ENCODE data around the gene NKD2.
"Not testable (repeated sequence)": the region's sequence is repeated elsewhere in the genome, so short reads cannot be mapped to it uniquely, and the experiment has no call there.

Gene NKD2

DNA sequence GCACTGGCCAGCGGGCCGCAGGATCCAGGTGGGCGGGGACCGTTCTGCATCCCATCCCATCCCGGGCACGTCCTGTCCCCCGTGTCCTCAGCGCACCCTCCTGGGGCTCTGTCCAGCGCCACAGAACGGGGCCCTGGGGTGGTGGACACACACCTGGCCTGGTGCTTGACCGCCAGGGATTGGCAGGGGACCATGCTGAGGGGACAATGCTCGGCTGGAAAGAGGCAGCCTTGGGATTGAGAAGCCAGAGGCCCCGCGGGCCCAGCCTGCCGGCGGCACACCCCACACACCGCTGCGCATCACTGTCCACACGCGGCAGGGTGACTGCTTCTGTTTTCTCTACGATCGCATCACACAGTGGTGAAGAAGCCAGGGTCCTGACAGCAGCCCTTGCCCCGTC lies 70.2 kb downstream of the NKD2 start:
- no peak for DNase-seq
- H3K4me1 Mint-ChIP-seq: no peaks in the 10 kb centered on the region
- H3K27me3 Mint-ChIP-seq: no peaks in the 10 kb centered on the region
- no peak overlapping the region for H3K27ac Mint-ChIP-seq
- H3K9me3 Mint-ChIP-seq: no peaks in the 10 kb centered on the region
- peaks cover 30% of the 10 kb centered on the region for H3K36me3 Mint-ChIP-seq
- no peak overlapping the region for H3K4me3 Mint-ChIP-seq
- CTCF ChIA-PET: no interaction called here

DNA sequence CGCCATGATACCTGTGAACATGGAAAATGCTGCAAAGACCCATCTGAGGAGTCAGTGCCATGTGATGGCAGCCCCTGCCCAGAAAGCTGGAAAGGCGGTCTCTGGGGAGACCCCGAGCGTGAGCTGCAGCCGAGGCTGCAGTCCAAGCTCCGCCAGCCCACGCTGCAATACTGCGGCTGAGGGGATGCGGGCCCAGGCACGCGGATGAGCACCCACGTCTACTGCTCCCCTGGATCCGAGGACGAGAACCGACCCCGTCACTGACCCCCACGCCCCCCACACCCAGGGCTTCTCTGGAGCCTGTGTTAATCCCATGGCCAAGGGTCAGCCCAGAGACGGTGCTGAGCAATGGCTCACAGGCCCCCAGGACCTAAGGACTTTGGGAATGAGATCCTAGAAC lies 70.9 kb downstream of the NKD2 start:
- H3K4me1 Mint-ChIP-seq: no peaks in the 10 kb centered on the region
- H3K27me3 Mint-ChIP-seq: no peaks in the 10 kb centered on the region
- CTCF ChIA-PET: no interaction called here
- no peak for DNase-seq
- H3K27ac Mint-ChIP-seq: no peak overlapping the region
- H3K36me3 Mint-ChIP-seq: peaks cover 32% of the 10 kb centered on the region
- H3K9me3 Mint-ChIP-seq: peaks cover 2% of the 10 kb centered on the region
- H3K4me3 Mint-ChIP-seq: no peak overlapping the region

DNA sequence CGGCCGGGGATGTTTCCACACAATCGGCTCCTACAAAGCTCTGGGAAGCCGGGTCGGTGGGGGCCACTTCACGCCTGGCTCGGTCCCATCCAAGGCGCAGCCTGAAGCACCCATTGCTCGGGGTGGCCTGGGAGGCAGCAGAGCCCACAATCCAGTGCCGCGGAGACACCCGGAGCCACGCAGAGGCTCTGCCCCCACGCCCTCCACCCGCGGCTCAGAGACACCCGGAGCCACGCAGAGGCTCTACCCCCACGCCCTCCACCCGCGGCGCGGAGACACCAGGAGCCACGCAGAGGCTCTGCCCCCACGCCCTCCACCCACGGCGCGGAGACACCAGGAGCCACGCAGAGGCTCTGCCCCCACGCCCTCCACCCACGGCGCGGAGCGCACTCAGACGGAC lies 71.4 kb downstream of the NKD2 start:
- CTCF ChIA-PET: no interaction called here
- H3K36me3 Mint-ChIP-seq: peaks cover 37% of the 10 kb centered on the region
- H3K4me1 Mint-ChIP-seq: no peaks in the 10 kb centered on the region
- H3K4me3 Mint-ChIP-seq: no peak overlapping the region
- peaks cover 2% of the 10 kb centered on the region for H3K9me3 Mint-ChIP-seq
- no peaks in the 10 kb centered on the region for H3K27me3 Mint-ChIP-seq
- no peak for DNase-seq
- H3K27ac Mint-ChIP-seq: no peak overlapping the region

DNA sequence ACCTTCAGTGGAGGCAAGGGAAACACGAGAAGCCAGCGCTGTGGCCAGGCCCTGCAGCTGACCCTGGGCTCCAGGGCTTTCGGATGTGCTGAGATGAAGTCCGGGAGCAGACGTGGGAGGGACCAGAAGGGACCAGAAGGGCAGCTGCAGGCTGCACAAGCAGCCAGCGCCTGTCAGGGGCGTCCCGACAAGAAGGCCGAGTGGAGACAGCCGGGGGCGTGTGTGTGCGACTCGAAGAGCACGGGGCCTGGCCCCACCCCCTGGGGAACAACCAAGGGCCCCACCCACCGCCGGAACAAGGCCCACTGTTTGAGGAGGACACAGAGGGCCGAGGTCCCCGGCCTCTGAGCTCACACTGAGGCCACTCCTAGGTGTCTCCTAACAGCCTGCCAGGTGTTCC lies 71.8 kb downstream of the NKD2 start:
- no peak overlapping the region for H3K27ac Mint-ChIP-seq
- no peaks in the 10 kb centered on the region for H3K27me3 Mint-ChIP-seq
- no peaks in the 10 kb centered on the region for H3K4me1 Mint-ChIP-seq
- CTCF ChIA-PET: no interaction called here
- peaks cover 40% of the 10 kb centered on the region for H3K36me3 Mint-ChIP-seq
- peaks cover 2% of the 10 kb centered on the region for H3K9me3 Mint-ChIP-seq
- H3K4me3 Mint-ChIP-seq: no peak overlapping the region
- no peak for DNase-seq

DNA sequence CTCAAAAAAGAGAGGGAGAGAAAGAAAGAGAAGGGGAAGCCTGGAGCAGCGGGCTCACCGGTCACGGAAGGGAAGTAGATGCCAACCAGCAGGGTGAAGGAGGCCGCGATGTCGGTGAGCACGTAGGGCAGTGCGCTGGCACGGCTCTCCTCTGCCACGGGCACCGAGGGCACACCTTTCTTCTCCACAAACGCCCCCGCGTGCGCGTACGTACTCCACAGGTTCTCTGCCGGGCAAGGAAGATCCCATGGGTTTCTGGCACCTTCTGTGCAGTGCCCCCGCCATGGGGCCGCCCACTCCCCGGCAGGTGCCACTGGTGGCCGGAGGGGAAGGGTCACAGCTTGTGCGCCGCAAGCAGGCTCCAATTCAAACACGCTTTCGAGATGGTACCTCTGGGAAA lies 72.9 kb downstream of the NKD2 start:
- Mint-ChIP-seq H3K4me3 (no peak overlapping the region), H3K4me1 (no peaks in the 10 kb centered on the region), H3K9me3 (peaks cover 2% of the 10 kb centered on the region), H3K27ac (no peak overlapping the region), H3K27me3 (no peaks in the 10 kb centered on the region), H3K36me3 (peaks cover 43% of the 10 kb centered on the region)
- CTCF ChIA-PET: no interaction called here
- no peak for DNase-seq

DNA sequence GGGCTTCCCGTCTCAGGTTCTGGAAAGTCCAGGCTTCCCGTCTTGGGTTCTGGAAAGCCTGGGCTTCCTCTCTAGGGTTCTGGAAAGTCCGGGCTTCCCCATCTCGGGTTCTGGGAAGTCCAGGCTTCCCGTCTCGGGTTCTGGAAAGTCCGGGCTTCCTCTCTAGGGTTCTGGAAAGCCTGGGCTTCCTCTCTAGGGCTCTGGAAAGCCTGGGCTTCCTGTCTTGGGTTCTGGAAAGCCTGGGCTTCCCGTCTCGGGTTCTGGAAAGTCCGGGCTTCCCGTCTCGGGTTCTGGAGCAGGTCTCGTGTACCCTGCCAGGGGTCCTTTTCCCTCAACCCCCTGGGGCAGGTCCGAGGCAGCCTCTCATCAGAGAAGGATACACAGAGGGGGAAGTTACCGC lies 74.4 kb downstream of the NKD2 start:
- CTCF ChIA-PET, H3K9me3 Mint-ChIP-seq, H3K4me3 Mint-ChIP-seq, DNase-seq, H3K4me1 Mint-ChIP-seq, H3K27me3 Mint-ChIP-seq, H3K27ac Mint-ChIP-seq: not testable (repeated sequence)
- peaks cover 39% of the 10 kb centered on the region for H3K36me3 Mint-ChIP-seq

DNA sequence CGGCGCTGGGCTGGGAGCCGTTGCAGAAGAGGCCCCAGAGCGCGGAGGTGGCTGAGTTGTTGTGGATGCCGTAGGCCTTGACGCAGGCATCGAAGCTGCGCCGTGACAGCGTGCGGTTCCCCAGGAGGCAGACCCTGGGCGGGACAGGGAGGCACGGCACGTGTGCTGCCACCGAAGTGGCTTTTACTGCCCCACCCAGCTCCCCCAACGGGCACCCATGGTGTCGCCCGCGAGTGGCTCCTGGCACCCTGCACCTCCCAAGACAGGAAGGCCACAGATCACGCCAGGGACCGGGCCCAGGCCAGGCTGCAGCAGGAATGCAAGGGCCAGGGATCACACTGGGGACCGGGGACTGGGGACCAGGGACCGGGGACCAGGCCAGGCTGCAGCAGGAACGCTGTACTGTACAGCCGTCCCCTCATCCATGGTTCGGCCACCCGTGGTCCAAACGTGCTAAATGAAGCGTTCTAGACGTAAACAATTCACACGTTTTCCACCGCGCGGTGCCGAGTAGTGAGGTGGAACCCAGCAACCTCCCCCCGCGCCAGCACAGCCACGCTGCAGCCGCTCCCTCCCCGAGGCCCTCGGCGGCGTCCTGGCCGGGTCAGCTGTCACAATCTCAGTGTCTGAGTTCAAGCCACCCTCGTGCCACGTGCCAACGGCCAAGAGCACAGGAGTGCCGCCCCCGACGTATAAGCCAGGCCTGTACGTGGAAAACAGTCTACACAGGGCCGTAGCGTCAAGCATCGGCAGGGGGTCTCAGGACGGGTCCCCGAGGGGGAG lies 75.4 kb downstream of the NKD2 start:
- CTCF ChIA-PET: no interaction called here

DNA sequence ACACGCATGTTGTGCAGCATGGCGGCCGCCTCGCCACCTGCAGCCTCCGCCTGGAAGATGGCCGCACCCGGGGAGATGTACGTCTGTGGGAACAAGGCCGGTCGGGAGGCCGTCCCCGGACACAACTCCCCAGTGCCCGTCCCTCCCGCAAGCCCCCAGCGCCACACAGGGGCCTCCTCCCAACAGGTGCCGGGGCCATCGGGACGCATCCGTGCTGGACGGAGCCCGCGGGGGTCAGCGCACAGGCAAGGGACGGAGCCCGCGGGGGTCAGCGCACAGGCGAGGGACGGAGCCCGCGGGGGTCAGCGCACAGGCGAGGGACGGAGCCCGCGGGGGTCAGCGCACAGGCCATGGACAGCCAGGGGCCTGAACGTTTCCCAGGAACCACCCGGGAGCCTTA lies 76.8 kb downstream of the NKD2 start:
- peaks cover 42% of the 10 kb centered on the region for H3K36me3 Mint-ChIP-seq
- no peak overlapping the region for H3K27ac Mint-ChIP-seq
- H3K4me1 Mint-ChIP-seq: no peaks in the 10 kb centered on the region
- H3K27me3 Mint-ChIP-seq: no peaks in the 10 kb centered on the region
- H3K9me3 Mint-ChIP-seq: peaks cover 2% of the 10 kb centered on the region
- no peak for DNase-seq
- H3K4me3 Mint-ChIP-seq: no peak overlapping the region
- CTCF ChIA-PET: no interaction called here

More for the DNA sequence above, 75.4 kb downstream of the NKD2 start:
- no peak for DNase-seq
- no peaks in the 10 kb centered on the region for H3K4me1 Mint-ChIP-seq
- H3K4me3 Mint-ChIP-seq: no peak overlapping the region
- no peaks in the 10 kb centered on the region for H3K27me3 Mint-ChIP-seq
- H3K27ac Mint-ChIP-seq: no peak overlapping the region
- H3K9me3 Mint-ChIP-seq: peaks cover 2% of the 10 kb centered on the region
- peaks cover 36% of the 10 kb centered on the region for H3K36me3 Mint-ChIP-seq

DNA sequence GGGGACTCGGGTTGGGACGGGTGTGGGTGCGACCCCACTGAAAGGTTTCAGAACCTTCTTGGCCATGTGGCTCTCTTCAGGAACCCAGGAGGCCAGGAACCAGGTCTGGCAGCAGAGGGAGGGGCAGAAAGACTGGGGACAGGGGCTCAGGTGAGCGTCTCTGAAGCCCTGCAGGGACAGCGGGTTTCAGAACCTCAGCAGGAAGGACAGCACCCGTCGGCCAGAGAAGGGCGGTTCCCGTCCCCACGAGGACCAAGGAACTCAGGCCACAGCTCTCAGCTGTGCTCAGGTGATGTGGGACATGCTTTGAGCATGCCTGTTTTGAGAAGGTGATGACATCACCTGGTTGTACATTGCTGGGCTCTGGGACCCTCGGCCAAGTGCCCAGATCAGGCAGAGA lies 77.5 kb downstream of the NKD2 start:
- Mint-ChIP-seq H3K4me3 (no peak overlapping the region), H3K4me1 (no peaks in the 10 kb centered on the region), H3K27me3 (no peaks in the 10 kb centered on the region), H3K36me3 (peaks cover 37% of the 10 kb centered on the region), H3K27ac (peak overlapping the region; percentile 42), H3K9me3 (peaks cover 2% of the 10 kb centered on the region)
- no peak for DNase-seq
- CTCF ChIA-PET: no interaction called here

DNA sequence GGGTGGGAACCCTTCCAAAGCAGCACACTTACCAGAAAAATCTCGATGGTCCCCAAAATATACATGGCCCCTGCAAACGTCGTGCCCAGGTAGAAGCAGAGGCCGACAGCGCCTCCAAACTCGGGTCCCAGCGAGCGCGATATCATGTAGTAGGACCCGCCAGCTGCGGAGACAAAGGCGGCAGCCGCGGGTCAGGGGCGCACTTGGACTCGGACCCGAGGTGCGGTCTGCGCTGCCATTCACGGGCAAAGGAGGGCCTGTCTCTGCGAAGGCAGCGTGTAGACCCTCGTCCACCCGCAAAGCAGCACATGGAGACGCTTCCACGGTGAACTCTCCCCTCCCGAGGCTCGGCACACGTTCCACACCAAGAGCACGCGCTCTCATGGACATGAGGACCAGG lies 78.3 kb downstream of the NKD2 start:
- no peaks in the 10 kb centered on the region for H3K4me1 Mint-ChIP-seq
- peaks cover 34% of the 10 kb centered on the region for H3K36me3 Mint-ChIP-seq
- H3K9me3 Mint-ChIP-seq: peaks cover 2% of the 10 kb centered on the region
- no peak for DNase-seq
- H3K27ac Mint-ChIP-seq: no peak overlapping the region
- no peak overlapping the region for H3K4me3 Mint-ChIP-seq
- no peaks in the 10 kb centered on the region for H3K27me3 Mint-ChIP-seq
- CTCF ChIA-PET: no interaction called here

DNA sequence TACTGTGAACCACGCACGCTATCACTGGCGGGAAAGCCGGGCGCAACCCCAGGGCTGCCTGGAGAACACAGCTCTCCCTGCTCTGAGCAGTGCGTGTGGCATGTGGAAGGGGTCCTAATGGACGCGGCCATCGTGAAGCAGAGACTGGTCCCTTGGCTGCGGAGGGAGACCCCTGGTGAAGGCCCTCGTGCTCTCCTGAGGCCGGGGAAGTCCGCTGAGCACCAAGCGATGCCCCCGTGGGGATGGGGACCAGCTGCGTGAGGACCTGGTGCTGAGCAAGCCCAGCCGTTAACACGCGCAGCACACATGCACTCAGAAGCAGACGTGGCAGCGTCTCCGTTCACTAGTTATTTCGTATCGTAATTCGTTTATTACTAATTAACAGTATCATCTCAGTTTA lies 78.8 kb downstream of the NKD2 start:
- H3K4me3 Mint-ChIP-seq: no peak overlapping the region
- H3K9me3 Mint-ChIP-seq: peaks cover 2% of the 10 kb centered on the region
- H3K4me1 Mint-ChIP-seq: no peaks in the 10 kb centered on the region
- CTCF ChIA-PET: no interaction called here
- DNase-seq: no peak
- peaks cover 34% of the 10 kb centered on the region for H3K36me3 Mint-ChIP-seq
- H3K27me3 Mint-ChIP-seq: no peaks in the 10 kb centered on the region
- H3K27ac Mint-ChIP-seq: no peak overlapping the region

DNA sequence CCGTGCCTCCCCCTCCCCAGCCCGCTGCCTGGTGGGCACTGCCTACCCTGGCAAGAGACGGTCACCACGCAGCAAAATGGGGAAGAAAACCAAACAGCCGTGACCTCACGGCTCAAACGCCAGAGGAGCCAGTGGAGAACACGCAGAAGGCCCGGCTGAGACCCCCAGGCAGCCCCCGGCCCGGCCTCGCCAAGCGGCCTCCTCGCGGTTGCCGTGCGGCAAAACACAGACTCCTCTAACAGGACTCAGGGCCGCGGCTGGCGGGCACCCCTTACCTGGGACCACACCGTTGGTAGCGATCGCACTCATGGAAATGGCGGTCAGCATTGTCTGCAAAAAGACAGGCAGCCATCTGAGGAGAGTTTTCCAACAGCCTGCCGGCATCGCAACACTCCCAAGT lies 79.4 kb downstream of the NKD2 start:
- no peak for DNase-seq
- Mint-ChIP-seq H3K36me3 (peaks cover 34% of the 10 kb centered on the region), H3K4me1 (no peaks in the 10 kb centered on the region), H3K4me3 (no peak overlapping the region), H3K27me3 (no peaks in the 10 kb centered on the region), H3K27ac (no peak overlapping the region), H3K9me3 (peaks cover 2% of the 10 kb centered on the region)
- CTCF ChIA-PET: no interaction called here
